ENCODE measurements around the gene EPB42.
"Not testable (repeated sequence)": the region's sequence is repeated elsewhere in the genome, so short reads cannot be mapped to it uniquely, and the experiment has no call there.

The EPB42 gene

DNA sequence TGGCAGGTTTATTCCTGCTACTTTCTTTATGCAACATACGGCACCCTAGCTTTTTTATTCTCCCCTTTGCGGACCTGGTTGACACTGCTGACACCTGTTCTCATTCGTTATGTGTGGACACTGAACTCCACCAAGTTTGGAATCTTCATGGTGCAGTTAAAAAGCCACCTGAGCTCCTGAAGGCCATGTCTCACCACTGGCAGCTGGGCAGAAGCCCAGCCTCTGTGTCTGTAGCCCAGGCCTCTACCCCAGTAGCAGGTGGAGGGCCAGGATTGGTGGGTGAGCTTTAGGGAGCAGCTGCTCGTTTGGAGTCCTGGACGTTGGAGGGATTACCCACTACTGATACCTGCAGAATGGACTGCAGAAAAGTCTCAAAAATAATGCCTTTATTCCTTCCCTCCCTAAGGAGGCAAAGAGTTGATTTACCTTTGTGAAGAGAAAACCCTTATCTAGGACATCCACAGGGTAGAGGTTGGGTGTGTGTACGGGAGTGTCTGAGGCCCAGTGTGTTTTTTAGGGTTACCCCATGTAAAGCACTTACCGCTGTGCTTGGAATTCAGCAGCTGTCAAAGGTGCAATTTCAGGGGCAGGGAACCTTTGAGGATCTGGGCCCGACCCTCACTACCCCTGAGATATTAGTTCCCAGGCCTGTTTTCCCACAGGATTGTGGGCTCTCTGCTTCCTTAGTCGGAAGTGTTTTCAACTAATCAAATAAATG is 36.3 kb downstream of the EPB42 start:
- no peak for FAIRE-seq

DNA sequence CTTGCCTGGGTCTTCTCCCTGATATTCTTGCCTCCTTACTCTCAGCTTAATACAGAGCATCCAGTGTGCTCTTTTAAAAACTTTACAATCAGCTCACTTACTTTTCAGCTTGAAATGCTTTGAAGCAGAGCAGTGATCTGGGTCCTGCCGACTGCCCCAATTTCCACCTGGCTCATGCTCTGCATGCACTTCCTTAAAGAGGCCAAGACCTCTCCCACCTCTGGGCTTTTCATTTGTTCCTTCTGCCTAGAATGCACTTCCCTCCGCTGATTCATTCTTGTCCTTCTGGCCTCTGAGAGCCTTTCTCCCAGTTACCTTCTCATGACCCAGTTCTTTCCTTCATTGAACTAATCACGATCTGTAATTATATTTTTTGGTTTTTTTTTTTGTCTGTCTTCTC is 37.5 kb downstream of the EPB42 start:
- no peak for FAIRE-seq

DNA sequence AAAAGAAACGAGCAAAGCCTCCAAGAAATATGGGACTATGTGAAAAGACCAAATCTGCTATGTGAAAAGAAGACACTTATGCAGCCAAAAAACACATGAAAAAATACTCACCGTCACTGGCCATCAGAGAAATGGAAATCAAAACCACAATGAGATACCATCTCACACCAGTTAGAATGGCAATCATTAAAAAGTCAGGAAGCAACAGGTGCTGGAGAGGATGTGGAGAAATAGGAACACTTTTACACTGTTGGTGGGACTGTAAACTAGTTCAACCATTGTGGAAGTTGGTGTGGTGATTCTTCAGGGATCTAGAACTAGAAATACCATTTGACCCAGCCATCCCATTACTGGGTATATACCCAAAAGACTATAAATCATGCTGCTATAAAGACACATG is 43.7 kb downstream of the EPB42 start:
- FAIRE-seq: not testable (repeated sequence)

DNA sequence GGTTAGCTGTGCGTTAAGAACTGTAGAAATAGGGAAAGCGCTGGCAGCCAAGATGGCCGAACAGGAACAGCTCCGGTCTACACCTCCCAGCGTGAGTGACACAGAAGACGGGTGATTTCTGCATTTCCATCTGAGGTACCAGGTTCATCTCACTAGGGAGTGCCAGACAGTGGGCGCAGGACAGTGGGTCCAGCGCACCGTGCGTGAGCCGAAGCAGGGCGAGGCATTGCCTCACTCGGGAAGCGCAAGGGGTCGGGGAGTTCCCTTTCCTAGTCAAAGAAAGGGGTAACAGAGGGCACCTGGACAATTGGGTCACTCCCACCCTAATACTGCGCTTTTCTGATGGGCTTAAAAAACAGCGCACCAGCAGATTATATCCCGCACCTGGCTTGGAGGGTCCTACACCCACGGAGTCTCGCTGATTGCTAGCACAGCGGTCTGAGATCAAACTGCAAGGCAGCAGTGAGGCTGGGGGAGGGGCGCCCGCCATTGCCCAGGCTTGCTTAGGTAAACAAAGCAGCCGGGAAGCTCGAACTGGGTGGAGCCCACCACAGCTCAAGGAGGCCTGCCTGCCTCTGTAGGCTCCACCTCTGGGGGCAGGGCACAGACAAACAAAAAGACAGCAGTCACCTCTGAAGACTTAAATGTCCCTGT is 45.0 kb downstream of the EPB42 start:
- FAIRE-seq: not testable (repeated sequence)

DNA sequence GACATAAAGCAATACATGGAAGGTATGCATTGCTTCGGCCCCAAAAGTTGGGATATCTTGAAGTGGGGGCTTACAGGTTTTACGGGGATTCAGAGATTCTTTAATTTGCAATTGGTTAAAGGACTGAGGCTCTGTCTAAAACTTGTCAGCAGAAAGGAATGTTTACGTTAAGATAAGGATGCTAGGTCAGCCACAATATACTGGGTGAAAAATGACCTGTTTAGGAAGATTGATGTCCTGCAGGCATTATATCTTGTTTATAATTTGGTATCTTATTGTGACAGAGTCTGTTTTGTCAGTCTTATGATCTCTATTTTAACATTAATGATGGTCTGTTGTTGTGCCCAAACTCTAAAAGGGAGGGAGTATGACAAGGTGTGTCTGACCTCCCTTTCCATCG is 50.9 kb downstream of the EPB42 start:
- no peak for FAIRE-seq

DNA sequence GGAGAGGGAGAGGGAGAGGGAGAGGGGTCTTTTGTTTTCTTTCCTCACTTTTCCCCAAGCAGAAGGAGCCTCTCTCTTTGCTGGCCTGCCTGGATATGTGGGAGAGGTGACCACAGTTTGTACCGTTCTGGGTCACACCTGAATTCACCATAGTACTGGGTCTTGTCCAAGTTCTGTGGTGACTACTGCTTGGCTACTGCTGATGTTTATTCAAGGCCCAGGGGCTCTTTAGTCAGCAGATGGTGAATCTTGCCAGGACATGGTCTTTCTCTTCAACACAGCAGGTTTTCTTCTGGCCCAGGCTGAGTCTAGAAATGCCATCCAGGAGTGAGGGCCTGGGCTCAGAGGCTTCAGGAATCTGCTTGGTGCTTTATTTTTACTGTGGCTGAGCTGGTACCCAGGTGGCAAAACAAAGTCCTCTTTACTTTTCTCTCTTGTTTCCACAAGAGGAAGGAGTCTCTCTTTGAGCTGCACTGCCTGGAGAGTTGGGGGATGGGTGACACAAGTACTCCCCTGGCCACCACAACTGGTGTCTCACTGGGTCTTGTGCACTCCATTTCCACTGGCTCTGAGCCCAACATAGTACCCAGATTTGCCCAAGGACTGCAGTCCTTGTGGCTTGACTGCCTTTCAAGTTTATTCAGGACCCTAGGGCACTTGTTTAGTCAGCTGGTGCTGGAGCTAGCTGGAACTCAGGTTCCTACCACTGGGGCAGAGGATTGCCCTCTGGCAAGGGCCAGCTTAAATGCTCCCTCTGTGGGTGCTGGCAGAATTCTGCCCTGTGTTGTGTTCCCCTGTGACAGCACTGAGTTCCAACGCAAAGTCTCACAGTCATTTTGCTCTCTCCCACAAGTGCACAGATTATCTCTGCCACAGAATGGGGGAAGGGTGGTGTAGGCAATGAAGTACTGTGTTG is 52.4 kb downstream of the EPB42 start:
- FAIRE-seq: no peak

DNA sequence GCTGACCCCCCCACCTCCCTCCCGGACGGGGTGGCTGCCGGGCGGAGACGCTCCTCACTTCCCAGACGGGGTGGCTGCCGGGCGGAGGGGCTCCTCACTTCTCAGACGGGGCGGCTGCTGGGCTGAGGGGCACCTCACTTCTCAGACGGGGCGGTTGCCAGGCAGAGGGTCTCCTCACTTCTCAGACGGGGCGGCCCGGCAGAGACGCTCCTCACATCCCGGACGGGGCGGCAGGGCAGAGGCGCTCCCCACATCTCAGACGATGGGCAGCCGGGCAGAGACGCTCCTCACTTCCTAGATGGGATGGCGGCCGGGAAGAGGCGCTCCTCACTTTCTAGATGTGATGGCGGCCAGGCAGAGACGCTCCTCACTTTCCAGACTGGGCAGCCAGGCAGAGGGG is 53.6 kb downstream of the EPB42 start:
- FAIRE-seq: not testable (repeated sequence)

DNA sequence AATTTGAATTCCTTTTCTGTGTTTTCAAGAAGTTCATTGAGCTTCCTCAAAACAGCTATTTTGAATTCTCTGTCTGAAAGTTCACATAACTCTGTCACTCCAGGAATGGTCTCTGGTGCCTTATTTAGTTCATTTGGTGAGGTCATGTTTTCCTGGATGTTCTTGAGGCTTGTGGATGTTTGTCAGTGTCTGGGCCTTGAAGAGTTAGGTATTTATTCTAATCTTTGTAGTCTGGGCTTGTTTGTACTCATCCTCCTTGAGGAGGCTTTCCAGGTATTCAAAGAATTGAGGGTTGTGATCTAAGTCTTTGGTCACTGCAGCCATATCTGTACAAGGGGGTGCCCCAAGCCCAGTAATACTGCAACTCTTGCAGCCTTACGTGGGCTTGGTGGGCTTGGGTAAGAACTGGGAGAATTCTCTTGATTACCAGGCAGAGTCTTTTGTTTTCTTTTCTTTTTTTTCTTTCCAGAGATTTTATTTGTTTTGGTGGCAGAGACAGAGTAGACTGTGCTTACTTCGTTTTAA is 55.0 kb downstream of the EPB42 start:
- FAIRE-seq: no peak

DNA sequence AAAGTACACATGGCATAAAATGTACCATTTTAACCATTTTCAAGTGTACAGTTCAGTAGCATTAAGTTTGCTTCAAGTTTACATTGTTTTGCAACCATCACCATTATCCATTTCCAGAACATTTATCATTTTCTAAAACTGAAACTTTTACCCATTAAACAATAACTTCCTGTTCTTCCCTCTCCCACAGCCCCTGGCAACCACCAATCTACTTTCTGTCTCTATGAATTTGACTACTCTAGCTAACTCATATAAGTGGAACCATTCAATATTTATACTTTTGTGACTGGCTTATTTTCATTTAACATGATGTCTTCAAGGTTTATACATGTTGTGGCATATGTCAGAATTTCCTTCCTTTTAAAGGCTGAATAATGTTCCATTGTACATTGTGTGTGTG is 67.5 kb downstream of the EPB42 start:
- no peak for FAIRE-seq

DNA sequence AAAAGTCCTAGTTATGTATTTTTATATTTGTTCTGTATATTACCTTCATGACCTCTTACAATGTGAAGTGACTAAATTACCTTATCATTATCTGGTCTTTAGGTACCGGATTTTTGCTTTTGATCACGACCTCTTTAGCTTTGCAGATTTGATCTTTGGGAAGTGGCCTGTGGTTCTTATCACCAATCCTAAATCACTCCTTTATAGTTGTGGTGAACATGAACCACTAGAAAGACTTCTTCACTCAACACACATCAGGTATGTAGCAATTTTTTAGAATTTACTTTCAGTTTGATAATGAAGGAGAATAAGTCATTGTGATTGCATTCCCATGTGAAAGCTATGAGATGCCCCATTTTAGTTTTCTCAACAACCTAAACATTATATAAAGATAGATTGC is 69.1 kb downstream of the EPB42 start:
- no peak for FAIRE-seq

DNA sequence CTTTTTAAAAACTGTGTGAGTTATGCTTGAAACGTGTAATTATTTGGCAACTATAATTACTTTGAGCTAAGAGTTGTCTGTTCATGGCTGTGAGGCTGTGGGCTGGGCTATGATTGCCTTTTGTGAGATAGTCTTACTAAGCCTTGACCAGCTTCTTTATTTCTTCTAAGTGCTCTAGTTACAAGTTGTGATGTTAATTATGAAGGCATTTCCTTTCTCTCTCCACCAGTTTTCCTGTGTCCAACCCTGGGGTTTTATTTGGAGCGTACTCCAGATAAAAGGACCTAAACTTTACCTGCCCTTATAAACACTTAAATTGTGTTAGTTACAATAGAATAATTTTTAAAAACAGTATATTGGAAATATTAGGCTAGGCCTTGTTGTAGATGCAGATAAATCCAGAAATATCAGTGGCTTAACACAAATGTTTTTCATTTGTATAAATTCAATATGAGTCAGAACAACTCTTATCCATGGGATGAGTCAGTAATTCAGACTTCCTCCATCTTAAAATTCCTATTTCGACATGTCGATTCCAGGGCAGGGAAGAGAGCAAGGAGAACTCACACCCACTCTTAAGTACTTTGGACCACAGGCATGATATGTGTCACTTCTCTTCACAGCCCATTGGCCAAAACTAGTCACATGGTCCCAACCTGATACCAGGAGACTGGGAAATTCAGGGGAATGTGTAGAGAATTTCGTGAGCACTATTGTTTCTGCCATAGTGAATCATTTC is 70.5 kb downstream of the EPB42 start:
- no peak for FAIRE-seq
